ENCODE measurements around the gene ABCA4.

- TF ChIP-seq POLR2A (IDR thresholded peaks at IDR 0.05) (no peak), CTCF (IDR thresholded peaks at IDR 0.05) (no peak), POLR2AphosphoS5 (IDR thresholded peaks at IDR 0.05) (peak in 1 of 2 donors; percentile 43), EP300 (IDR thresholded peaks at IDR 0.05) (no peak)
These were observed 82.4 kb downstream of the ABCA4 start for GRCh38 chr1:94038511-94038910.
